CD4-positive, alpha-beta T cell treated with Interleukin-17A for 4 hours (primary cell): ENCODE measurements around the gene TM4SF4.

Experiments
- DNase-seq: peaks from one replicate; pipeline ENCODE4 v3.0.0-alpha.2; 2020; ENCODE audit warnings: mixed read lengths

TM4SF4 gene

DNA sequence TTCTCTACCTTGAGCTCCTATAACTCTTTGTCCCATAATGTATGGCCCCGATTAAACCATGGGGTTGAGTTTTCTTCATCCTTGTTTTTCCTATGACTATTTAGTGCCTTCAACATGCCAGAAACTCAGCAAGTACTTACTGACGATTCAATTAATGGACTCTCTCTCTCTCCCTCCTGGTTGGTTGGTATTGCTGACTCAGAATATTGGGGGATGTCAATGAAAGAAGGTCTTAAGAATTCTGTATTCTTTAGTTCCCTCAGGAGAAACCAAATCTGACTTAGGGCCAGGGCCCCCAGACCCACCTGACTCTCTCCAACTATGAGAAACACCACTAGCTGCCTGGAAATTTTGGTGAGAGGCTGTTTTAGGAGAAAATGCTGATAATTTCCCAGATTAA is 40.8 kb downstream of the TM4SF4 start:
- no peak for DNase-seq

DNA sequence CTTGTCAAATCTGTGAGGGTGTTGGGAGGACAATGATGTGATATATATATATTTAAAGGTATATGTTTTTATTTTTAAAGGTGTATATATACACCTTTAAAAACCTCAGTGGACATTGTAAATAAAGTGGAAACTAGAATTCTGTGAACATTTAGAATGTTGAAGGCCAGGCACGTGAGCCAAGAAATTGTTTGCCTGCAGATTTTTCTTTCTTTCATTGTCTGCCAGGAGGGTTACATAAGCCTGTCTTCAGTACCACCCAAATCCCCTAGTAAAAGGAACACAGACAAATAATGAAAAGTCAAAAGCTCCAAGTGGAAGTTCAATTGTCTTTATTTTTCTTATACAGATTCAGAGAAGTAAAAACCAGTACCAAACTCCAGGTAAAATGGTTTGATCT is 42.4 kb downstream of the TM4SF4 start:
- no peak for DNase-seq

DNA sequence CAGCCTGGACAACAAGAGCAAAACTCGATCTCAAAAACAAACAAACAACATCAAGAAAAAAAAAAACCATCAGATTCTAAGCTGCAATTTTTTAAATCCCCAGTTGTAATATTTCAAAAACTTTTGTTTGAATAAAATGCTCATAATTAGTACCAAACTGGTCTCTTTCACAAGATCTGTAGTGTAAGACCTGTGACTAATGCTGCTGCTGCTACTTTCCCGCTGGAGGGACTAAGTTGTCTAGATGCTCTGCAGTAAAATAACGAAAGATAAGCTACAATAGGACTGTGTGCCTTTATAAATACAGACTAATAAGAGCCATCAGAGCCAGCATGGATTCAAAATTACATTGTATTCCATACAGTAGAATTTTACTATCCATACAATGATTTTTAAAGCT is 45.4 kb downstream of the TM4SF4 start:
- no peak for DNase-seq

DNA sequence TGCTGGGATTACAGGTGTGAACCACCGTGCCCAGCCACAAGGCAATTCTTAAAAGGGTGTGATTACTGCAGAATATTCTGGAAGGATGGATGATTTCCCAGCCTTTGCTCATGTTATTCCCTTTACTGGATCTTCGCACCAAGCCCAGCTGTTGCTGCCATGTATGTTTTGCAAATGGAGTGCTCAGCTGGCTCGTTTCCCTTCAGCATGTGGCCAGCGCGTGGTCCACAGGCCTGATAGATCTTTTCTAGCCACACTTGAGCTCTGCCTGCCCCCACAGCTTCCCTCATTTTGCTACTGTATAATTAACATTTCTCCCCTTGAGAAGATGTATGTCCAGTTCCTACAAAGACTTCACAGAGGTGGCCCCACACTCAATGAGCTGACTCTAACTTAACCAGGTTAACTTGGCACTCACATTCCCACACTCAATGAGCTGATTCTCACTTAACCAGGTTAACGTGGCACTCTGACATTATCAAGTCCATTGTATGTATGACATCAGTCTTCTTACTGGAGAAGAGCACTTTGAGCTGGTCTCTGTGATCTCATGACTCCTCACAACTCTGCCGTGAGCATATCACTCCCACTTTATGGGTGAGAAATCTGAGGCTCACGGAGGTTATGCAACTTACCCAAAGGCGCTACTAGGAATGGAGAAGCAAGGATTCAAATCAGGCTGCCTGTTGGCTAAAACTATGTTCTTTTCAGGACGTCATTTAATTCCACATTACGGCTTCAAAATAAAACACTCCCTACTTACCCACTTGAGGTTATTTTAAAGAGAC is 49.2 kb downstream of the TM4SF4 start:
- DNase-seq = no peak

DNA sequence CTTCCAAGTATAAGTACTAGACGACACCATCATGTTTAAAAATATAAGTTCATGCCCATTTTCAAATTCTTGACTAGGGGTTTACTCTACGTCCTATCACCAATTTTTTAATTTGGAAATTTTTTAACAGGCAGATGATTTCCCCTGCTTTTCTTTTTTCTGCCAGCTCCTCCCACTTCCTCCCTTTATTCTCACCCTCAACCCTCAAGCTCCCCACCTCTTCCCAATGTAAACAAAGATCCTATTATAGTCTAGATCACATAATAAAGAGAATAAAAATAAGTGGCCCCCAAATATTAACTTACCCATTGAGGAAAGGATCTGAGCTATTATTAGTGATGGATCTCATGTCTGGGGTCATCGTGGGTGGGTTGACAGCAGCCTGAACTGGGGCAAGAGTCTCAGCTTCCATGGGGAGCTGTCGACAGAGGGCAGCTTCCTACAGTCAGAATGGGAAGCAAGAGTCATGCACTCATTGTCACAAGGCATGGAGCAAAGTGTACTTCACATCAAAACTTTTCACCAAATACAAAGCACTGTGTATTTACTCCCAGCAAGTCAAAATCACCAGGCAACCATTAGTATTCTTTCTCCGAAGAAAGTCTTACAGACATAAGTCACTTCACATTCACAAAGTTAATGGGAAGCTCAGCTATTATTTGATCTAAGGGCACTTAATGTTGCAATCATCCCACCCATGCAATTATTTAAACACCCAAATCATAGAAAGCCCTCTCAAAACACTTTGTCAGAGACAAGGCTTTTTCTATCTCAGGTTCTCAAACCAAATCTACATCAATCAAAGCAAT is 53.2 kb downstream of the TM4SF4 start:
- DNase-seq = no peak

DNA sequence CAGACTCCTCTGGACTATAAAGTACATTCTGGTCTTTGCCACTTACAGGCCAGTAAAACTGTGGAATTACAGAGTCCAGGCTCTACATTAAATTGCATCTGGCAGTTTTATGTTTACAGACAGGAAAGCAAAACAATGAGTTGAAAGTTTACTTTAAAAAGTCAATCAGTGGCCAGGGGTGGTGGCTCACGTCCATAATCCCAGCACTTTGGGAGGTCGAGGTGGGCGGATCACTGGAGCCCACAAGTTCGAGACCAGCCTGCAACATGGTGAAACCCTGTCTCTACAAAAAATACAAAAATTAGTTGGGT is 53.8 kb downstream of the TM4SF4 start:
- no peak for DNase-seq

DNA sequence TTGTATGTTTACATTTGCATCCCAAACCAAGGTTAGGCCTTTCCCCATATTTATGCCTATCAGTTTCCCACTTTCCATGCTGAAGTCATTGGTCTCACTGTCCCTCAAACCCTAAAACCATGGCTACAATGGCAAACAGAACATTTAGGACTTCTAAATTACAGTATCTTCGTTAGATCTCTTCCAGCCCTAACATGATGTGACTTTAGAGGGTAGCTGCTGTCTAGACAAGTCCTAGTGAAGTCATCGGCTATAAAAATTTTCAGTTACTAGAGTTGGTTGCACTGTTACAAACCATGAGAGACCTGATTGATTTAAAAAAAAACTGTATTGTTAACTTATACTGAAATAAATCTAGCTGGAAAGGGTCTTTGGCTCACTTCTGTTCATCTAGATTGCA is 54.6 kb downstream of the TM4SF4 start:
- DNase-seq = no peak

DNA sequence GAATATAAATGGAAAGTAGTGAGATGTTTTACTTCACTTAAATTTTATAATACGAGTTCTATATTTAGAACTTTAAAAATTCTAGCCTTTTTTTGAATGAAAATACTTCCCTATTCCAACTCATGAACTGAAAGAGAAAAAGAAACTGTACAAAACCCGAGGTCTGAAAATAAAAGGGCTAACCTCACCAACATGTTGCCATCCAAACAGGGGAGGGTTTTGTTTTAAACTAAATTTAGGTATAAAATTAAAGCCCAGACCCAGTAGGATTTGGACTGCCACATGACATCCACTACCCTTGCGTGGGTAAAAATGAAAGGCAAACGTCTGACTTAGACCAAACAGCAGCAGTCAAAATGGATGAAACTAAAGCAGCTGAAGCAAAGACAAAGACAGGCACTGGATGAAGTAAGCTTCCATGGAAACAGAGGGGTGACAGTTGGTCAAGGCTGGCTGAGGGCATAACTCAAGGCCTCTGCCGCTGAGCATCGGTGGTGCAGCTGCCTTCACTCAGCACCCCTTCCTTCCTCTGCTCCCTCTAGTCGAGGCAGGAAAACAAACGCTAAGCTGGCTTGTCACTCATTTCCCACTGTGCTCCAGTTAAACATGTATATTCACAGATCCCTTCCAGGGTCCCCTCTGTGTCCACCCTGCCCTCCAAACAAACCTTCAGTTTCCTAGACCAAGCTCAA is 58.1 kb downstream of the TM4SF4 start:
- DNase-seq = no peak

DNA sequence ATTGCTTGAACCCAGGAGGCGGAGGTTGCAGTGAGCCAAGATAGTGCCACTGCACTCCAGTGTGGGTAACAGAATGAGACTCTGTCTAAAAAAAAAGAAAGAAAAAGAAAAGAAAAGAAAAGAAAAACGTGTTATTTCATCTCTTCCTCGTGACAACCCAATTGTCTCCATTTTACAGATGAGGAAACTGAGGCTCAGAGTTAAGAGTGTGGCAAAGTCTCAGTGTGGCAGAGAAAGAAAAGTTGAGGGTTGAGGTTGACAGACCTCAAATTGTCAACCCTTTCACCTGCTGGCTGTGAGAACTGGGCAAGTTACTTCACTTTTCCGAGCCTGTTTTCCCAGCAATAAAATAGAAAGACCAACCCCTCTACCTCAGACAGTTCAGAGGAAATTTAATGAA is 59.6 kb downstream of the TM4SF4 start:
- DNase-seq = no peak

DNA sequence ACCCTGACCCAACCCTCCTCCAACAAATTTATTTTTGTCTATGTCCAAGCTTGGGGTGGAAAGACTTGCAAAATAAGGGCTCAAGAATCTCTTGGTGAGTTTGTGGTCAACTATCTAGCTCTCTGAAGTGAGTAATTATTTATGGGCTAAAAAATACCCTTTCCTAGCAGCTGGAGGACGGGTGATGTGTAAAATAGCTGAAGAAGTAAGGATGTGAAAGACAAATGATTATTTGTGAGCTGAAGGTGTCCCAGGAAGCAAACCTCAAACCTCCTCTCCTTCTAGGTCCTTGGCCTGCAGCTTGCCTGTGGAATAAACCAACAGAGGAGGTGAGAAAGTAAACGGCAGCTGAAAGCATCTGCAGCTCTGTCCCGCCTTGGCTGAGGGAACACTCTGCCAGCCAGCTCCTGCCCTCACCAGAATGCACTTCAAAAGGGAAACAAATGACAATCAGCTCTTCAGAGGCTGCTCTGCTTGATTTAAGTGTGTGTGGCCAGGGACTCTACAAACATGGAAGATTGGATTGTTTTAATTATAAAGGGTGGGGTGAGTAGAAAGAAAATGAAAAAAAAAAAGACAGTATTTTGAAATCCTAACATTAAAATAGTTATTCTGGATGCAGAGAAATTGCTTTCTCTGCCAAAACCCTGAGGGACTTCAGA is 60.3 kb downstream of the TM4SF4 start:
- DNase-seq = no peak

DNA sequence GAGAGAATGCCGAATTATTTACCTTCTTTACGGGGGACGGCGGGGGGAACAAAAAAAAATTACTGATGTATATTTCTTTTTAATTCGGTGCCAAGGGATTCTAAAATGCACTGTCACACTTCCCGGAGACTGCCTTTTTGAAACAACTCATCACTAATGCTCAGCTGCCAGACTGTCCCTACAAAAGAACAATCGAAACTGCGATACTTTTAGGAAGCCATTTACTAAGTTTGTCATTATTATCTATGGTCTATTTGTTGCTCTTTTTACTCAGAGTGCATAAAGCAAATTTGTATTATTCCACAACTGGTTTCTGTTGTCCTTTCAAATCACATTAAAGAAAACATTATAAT is 60.8 kb downstream of the TM4SF4 start:
- no peak for DNase-seq

DNA sequence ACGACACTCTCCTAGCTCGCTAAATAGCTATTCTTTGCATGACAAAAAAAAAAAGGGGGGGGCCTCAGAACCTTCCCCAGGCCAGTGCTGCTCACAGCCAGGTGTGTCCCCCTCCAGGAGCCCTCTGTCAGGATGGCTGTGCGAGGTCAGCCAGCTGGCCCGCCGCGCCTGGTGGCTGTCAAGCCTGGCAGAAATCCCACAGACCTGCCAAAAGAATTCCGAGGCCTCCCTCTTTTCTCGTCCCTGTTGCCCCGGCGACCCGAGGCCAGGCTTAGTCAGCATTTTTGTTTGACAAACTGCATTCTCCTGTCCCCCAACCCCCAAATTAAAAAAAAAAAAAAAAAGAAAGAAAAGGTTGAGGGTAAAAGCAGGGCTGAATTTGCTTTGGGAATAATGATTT is 61.9 kb downstream of the TM4SF4 start:
- no peak for DNase-seq

DNA sequence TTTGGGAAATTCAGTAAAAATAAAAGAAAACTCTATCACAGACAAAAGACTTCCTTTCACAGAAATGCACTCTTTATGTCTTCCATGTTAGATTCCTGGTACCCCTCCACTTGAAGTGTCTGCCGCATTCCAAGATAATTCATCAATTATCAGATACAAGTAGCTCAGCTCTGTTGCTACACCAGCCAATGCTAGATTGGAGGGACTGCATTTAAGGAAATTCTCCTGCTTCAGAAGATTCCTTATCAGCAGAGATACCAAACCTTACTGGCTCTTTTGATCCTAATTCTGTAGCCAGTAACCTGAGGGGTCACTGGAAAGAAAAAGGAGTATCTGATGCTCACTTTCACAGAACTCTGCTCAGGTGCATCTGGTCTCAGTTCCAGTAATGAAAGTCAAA is 63.9 kb downstream of the TM4SF4 start:
- no peak for DNase-seq

DNA sequence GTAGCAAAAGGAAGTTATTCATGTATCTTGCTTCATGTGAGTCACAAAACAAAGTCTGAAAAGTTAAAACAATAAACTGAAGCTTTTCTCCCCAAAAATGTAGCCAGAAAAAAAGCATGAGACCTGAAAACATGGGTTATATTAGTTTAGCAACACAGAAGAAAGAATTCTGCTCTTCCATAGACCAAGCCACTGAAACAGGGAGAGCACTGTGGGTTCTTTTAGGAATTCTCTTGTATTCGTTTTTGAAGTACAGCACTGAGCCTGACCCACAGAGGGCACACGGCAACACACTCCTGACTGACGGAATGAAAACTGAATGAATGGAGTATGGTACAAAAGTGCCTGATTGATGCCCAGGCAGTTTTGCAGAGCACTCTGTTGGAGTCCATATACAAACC is 66.6 kb downstream of the TM4SF4 start:
- DNase-seq = no peak

DNA sequence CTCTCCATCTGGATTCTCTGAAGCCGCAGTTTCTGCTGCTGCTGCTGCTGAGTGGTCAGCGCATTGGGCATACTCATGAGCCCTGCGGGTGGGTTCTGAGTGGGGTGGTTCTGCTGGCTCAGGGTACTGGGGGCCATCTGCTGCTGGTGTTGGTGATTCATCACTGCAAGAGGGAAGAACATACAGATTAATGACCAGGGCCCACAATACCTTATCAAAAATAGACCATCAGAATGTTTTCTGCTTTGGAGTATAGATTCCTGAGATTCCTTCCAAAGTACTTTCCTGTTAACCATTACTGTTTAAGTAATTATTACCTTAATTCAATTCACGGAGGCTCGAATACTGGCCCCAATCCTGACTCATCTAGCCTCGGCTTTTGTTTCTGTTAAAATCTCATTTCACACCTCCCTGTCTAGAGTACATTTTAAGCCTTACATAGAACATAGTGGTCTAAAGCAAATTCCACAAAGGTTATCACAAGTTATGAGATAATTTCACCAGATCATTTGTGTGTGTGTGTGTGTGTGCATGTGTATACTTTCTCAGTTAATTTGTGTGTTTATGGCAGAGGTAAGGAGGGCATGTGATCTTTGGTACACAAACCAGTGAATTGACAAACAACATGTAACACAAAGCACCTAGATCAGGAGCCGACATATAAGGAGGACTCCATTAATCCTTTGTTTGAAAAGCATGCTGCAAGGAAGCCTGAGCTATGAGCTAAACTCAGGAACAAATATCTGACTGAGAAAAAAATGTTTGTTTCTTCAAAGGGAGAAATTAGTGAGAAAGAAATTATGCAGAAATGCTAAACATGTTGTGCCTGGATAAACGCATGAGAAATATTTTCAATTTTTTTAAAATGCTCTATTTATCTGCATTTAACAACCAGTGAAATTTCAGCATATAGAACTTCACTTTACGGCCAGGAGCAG is 68.1 kb downstream of the TM4SF4 start:
- no peak for DNase-seq

DNA sequence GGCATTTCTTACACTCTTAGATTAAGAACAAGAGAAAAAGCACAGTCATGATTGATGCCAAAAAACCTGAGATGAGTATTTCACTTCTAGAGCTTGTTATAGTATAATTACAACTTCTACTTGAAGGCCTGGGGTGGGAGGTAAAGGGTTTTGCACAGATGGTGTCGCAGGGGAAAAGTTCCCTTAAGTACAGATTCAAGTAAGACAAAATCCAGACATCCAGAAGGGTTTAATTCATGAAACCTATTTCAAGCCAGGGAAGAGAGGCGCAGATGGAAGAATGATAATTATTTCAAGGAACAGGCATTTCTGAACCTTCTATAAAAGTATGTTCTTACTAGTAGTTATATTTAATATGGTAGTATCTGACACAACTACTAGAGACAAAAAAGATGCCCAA is 70.6 kb downstream of the TM4SF4 start:
- no peak for DNase-seq

DNA sequence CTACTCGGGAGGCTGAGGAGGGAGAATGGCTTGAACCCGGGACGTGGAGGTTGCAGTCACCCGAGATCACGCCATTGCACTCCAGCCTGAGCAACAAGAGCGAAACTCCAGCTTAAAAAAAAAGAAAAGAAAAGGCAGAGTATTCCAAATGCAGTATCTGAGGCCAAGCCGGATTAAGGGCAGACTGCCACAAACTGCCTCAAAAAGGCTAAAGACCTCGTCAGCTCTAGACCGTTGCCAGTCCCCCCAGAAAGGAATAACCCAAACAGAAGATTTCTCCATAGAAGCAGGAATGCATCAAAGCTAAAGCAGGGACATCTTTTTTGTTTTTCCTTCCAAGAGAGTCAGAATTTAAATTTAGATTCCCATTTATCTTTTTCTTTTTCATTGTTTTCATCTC is 72.9 kb downstream of the TM4SF4 start:
- DNase-seq = no peak

DNA sequence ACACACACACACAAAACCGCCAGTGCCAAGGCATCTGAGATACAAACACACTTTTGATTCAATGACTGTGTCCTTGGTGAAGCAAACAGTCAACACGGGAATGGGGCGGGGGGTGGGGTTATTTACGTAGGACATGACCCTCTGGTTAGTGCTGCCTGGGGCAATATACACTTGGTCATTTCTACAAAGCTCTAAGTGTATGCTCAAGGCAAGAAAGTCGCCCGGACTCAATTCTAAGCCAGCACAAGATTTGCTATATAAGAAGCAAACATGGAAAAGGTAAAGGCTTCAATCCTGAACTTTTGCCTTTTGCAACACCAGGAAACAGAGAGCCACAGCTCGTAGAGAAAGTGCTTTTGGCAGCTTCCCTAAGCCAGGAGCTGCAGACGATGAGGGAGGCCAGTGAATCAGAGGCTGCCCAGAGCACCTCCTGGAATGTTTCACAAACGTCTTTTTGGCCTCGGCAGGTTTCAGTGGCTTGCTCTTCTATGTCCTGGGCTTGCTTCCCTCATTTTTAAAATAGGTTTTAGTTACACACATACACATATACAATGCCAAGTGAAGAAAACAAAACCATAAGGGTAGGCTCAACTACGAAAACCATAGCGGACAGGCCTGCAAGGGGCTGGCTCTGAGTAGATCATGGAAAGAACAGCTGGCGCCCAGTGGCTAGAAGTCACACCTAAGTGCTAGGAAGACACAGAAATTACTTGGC is 73.6 kb downstream of the TM4SF4 start:
- no peak for DNase-seq

DNA sequence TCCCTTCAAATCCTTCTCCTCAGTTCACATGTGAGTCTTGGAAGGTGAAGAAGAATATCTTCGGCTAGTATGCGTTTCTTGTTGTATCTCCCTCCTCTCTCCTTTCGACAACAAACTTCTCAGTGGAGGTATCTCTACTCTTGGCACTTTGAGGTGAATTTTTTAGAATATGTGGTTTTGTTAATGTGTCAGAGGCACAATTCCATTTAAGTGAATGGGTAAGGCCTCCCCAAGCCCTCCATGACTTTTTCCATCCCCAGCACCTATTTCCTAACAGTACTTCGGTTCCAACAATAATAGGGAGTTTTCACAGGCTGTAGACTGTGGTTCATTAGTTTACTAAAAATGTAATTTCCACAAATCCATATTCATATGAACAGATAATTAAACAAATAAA is 74.2 kb downstream of the TM4SF4 start:
- no peak for DNase-seq

DNA sequence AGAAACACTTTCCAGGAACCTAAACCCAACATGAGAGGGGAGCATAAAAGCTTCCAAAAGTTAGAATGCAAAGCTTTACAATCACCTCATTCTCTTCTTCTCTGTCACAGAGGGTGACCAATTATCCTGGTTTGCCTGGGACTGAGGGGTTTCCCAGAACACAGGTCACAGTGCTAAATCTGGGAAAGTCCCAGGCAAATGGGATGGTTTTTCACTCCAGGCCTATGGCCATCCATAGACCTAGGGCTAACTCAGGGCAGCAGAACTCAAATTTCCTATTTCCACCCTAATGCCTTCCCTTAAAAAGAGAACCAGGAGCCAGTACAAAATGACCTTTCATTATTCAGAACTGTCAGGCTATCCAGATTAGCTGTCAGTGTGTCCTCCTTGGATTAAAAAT is 77.0 kb downstream of the TM4SF4 start:
- no peak for DNase-seq

DNA sequence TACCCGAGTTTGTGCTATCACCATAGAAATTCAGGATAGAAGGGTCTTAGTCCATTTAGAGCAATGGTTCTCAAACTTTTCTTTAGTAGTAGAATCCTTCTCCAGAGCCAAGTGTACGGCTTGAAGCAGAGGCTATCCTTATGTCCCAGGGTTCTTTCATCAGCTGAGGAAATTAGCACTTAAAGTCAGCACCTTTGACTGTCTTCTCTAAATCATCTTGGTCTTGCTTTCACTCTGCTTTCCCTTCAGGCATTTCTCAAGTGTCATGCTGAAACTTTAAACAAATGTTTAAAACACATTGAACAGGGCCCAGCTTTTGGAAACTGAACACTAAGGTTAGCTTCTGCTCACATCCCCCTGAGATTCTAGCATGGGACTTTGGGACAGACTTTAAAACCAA is 78.2 kb downstream of the TM4SF4 start:
- no peak for DNase-seq
